ENCODE measurements around the gene TARP.
A peak's percentile ranks its signal among the peaks of the same experiment; 100 is the strongest.

The TARP gene

GRCh38 chr7:38215735-38216670 lies 57.4 kb downstream of the TARP start:
- DNase-seq (ENCODE audit: low read depth): peak; percentile 48

GRCh38 chr7:38215115-38215514 lies 58.3 kb downstream of the TARP start:
- DNase-seq (ENCODE audit: low read depth): no peak

GRCh38 chr7:38211940-38212339 lies 61.5 kb downstream of the TARP start:
- no peak for DNase-seq (ENCODE audit: low read depth)

- no peak for DNase-seq (ENCODE audit: low read depth)
These were observed 62.0 kb downstream of the TARP start for GRCh38 chr7:38211486-38211885.

Measured in stimulated activated CD8-positive, alpha-beta memory T cell treated with anti-CD3 and anti-CD28 coated beads, Interleukin-7, amount 100 ng/mL, for 24 hours (primary cell).